H9 (cell line): ENCODE data around the gene CXCR5. TPM values are rescaled to one million over a fixed set of nuclear protein-coding genes. Genes with fewer than 3 reads are reported as not detected.
A peak's percentile ranks its signal among the peaks of the same experiment; 100 is the strongest.

Experiments
- DNase-seq: peaks from one replicate; pipeline ENCODE4 v3.0.0-alpha.2; 2017
- H2AFZ ChIP-seq: one replicate; pipeline ENCODE4 v1.6.1; 2013; ENCODE audit warnings: mild to moderate bottlenecking, low read length, control low read depth, moderate library complexity
- H2AK5ac ChIP-seq: 2 replicates; pipeline ENCODE4 v1.6.1; 2013; ENCODE audit warnings: low read length, control low read depth, mixed read lengths; ENCODE audit not compliant: insufficient read length
- H2BK120ac ChIP-seq: one replicate; pipeline ENCODE4 v1.6.1; 2013; ENCODE audit warnings: low read depth, mild to moderate bottlenecking, low read length, control low read depth, inconsistent platforms; ENCODE audit not compliant: poor library complexity, severe bottlenecking
- H2BK12ac ChIP-seq: 2 replicates; pipeline ENCODE4 v1.6.1; 2013; ENCODE audit warnings: low read length, control low read depth, mixed read lengths, low read depth; ENCODE audit not compliant: insufficient read length
- H2BK15ac ChIP-seq: 2 replicates; pipeline ENCODE4 v1.6.1; 2013; ENCODE audit warnings: low read depth, low read length, control low read depth
- H2BK20ac ChIP-seq: one replicate; pipeline ENCODE4 v1.6.1; 2013; ENCODE audit warnings: low read depth, mild to moderate bottlenecking, low read length, control low read depth, inconsistent platforms; ENCODE audit not compliant: poor library complexity, severe bottlenecking
- H2BK5ac ChIP-seq: 2 replicates; pipeline ENCODE4 v1.6.1; 2013; ENCODE audit warnings: low read length, control low read depth, mixed read lengths; ENCODE audit not compliant: insufficient read length
- H3K14ac ChIP-seq: 2 replicates; pipeline ENCODE4 v1.6.1; 2013; ENCODE audit warnings: low read length, control low read depth; ENCODE audit not compliant: insufficient read depth
- H3K18ac ChIP-seq: 2 replicates; pipeline ENCODE4 v1.6.1; 2013; ENCODE audit warnings: low read depth, mild to moderate bottlenecking, mixed read lengths, low read length, control low read depth; ENCODE audit not compliant: insufficient read length
- H3K23ac ChIP-seq: 2 replicates; pipeline ENCODE4 v1.6.1; 2013; ENCODE audit warnings: low read length, control low read depth, mixed read lengths, low read depth; ENCODE audit not compliant: insufficient read length
- H3K23me2 ChIP-seq: 2 replicates; pipeline ENCODE4 v1.6.1; 2013; ENCODE audit warnings: low read depth, mild to moderate bottlenecking, mixed read lengths, low read length, control low read depth; ENCODE audit not compliant: insufficient read length, poor library complexity, severe bottlenecking
- H3K27ac ChIP-seq: 2 replicates; pipeline ENCODE4 v1.5.1; 2013; ENCODE audit warnings: low read length, control low read depth, mixed read lengths, low read depth; ENCODE audit not compliant: insufficient read length
- H3K27me3 ChIP-seq: 2 replicates; pipeline ENCODE4 v1.6.1; 2013; ENCODE audit warnings: low read length, control low read depth, inconsistent platforms; ENCODE audit not compliant: insufficient read depth
- H3K4ac ChIP-seq: 2 replicates; pipeline ENCODE4 v1.6.1; 2013; ENCODE audit warnings: low read depth, mild to moderate bottlenecking, control low read depth, inconsistent platforms, low read length, moderate library complexity
- H3K4me1 ChIP-seq: 2 replicates; pipeline ENCODE4 v1.6.1; 2013; ENCODE audit warnings: low read length, control low read depth, inconsistent platforms; ENCODE audit not compliant: insufficient read depth
- H3K4me2 ChIP-seq: 2 replicates; pipeline ENCODE4 v1.6.1; 2013; ENCODE audit warnings: low read length, control low read depth, mixed read lengths; ENCODE audit not compliant: insufficient read length, insufficient read depth
- H3K56ac ChIP-seq: 2 replicates; pipeline ENCODE4 v1.6.1; 2013; ENCODE audit warnings: low read depth, mild to moderate bottlenecking, mixed read lengths, low read length, control low read depth; ENCODE audit not compliant: insufficient read length
- H3K79me1 ChIP-seq: 2 replicates; pipeline ENCODE4 v1.6.1; 2013; ENCODE audit warnings: low read depth, mild to moderate bottlenecking, moderate library complexity, low read length, control low read depth, inconsistent platforms; ENCODE audit not compliant: insufficient read depth, poor library complexity, severe bottlenecking
- H3K79me2 ChIP-seq: 2 replicates; pipeline ENCODE4 v1.6.1; 2013; ENCODE audit warnings: low read length, control low read depth, inconsistent platforms; ENCODE audit not compliant: insufficient read depth
- H3K9ac ChIP-seq: 2 replicates; pipeline ENCODE4 v1.6.1; 2013; ENCODE audit warnings: low read length, control low read depth, mixed read lengths; ENCODE audit not compliant: insufficient read length; ENCODE audit errors: extremely low read depth
- H3K9me3 ChIP-seq: one replicate; pipeline ENCODE4 v1.6.1; 2013; ENCODE audit warnings: low read depth, low read length, inconsistent platforms; ENCODE audit not compliant: control insufficient read depth
- H3T11ph ChIP-seq: one replicate; pipeline ENCODE4 v1.6.1; 2013; ENCODE audit warnings: mild to moderate bottlenecking, low read length, control low read depth, inconsistent platforms
- H4K20me1 ChIP-seq: one replicate; pipeline ENCODE4 v1.6.1; 2013; ENCODE audit not compliant: control insufficient read depth, insufficient read length, insufficient read depth
- H4K5ac ChIP-seq: 2 replicates; pipeline ENCODE4 v1.6.1; 2013; ENCODE audit warnings: low read depth, mild to moderate bottlenecking, mixed read lengths, low read length, control low read depth; ENCODE audit not compliant: insufficient read length
- H4K8ac ChIP-seq: replicated peaks from 2 replicates; pipeline ENCODE4 v1.6.1; 2013; ENCODE audit warnings: low read length, control low read depth, mixed read lengths, low read depth; ENCODE audit not compliant: insufficient read length
- H4K91ac ChIP-seq: 2 replicates; pipeline ENCODE4 v1.6.1; 2013; ENCODE audit warnings: low read depth, mild to moderate bottlenecking, moderate library complexity, mixed read lengths, low read length, control low read depth; ENCODE audit not compliant: insufficient read length
- H3K27ac Mint-ChIP-seq, 3 experiments: 2 replicates in 2 of 3; 3 replicates in 1 of 3; pipeline ENCODE4 v1.8.0; 2020 to 2021; ENCODE audit warnings: mixed read lengths in 3 of 3, mild to moderate bottlenecking in 1 of 3, moderate library complexity in 1 of 3
- H3K27me3 Mint-ChIP-seq: 2 replicates; pipeline ENCODE4 v1.8.0; 2021; ENCODE audit warnings: low read depth, mild to moderate bottlenecking, moderate library complexity, mixed read lengths
- H3K36me3 Mint-ChIP-seq, 3 experiments: 2 replicates in 2 of 3; 3 replicates in 1 of 3; pipeline ENCODE4 v1.8.0; 2020 to 2021; ENCODE audit warnings: low read depth in 3 of 3, mixed read lengths in 3 of 3; ENCODE audit not compliant: insufficient read depth in 1 of 3
- H3K4me1 Mint-ChIP-seq, 2 experiments: 2 replicates each; pipeline ENCODE4 v1.8.0; 2020; ENCODE audit warnings: mixed read lengths in 2 of 2
- H3K4me3 Mint-ChIP-seq, 2 experiments: 2 replicates in 1 of 2; 3 replicates in 1 of 2; pipeline ENCODE4 v1.8.0; 2020 to 2021; ENCODE audit warnings: mild to moderate bottlenecking in 2 of 2, mixed read lengths in 2 of 2, moderate library complexity in 1 of 2
- H3K9me3 Mint-ChIP-seq, 2 experiments: 2 replicates in 1 of 2; 3 replicates in 1 of 2; pipeline ENCODE4 v1.8.0; 2020; ENCODE audit warnings: mild to moderate bottlenecking in 2 of 2, mixed read lengths in 2 of 2, moderate library complexity in 1 of 2
- CTCF ChIP-seq: fragments of 200-600 bp; sonication (generic); conservative IDR thresholded peaks from 3 replicates; pipeline ENCODE4 v1.8.0; 2021; ENCODE audit warnings: antibody characterized with exemption, mild to moderate bottlenecking
- WGBS: extraction: QIAGEN DNeasy Blood & Tissue Kit; methylation state at CpG from one replicate; pipeline ENCODE4 v1.1.7; 2013; ENCODE audit warnings: missing lambda C conversion rate, low lambda C conversion rate, mixed read lengths; ENCODE audit not compliant: insufficient read length; ENCODE audit errors: extremely low coverage; 5-methylcytosine and 5-hydroxymethylcytosine counted together
- total RNA-seq: library from RNA; stranded (reverse); gene quantifications from 2 replicates; pipeline ENCODE4 v1.2.1, GENCODE V29; 2021

CXCR5 gene
- total RNA-seq, 1 experiment from 2014 or later, result 0.07 TPM

- no peak overlapping the region for H3K4ac ChIP-seq
- no peak overlapping the region for H3K23ac ChIP-seq
- peaks cover 5% of the 10 kb centered on the region for H3K79me1 ChIP-seq
- no peak overlapping the region for H2BK20ac ChIP-seq
- H2BK12ac ChIP-seq, result peak overlapping the region; percentile 37
- no peaks in the 10 kb centered on the region; a peak in 1 of 5 replicates for H3K9me3 Mint-ChIP-seq
- H3K27ac ChIP-seq, result no peak overlapping the region
- DNase-seq, result no peak
- H2AFZ ChIP-seq, result no peak overlapping the region
- no peak overlapping the region for H3K56ac ChIP-seq
- peaks cover 38% of the 10 kb centered on the region for H3K4me1 ChIP-seq
- peak overlapping the region; percentile 73 for H3K14ac ChIP-seq
- H4K5ac ChIP-seq, result no peak overlapping the region
- no peak overlapping the region for H4K91ac ChIP-seq
- no peak overlapping the region for H2BK120ac ChIP-seq
- H3K23me2 ChIP-seq, result peaks cover 16% of the 10 kb centered on the region
- no peak overlapping the region for H2BK5ac ChIP-seq
- H4K20me1 ChIP-seq, result no peaks in the 10 kb centered on the region
- peak overlapping the region; percentile 32 for H2AK5ac ChIP-seq
- H3K4me2 ChIP-seq, result peak overlapping the region; percentile 29
- peaks cover 21% of the 10 kb centered on the region; the same call in 1 of the 2 replicates for H3K79me2 ChIP-seq
- H3K18ac ChIP-seq, result peak overlapping the region; percentile 45
- H3K27me3 ChIP-seq, result no peaks in the 10 kb centered on the region
- peak overlapping the region; percentile 73 to 98 (median 94); a peak in 6 of 7 replicates for H3K27ac Mint-ChIP-seq
- H3K9me3 ChIP-seq, result no peaks in the 10 kb centered on the region
- peak overlapping the region; percentile 61 to 74 for H3K4me3 Mint-ChIP-seq
- no peak overlapping the region for H3T11ph ChIP-seq
- H4K8ac ChIP-seq, result no peak overlapping the region
- no peak overlapping the region for H3K9ac ChIP-seq
- WGBS, result no CpG with 5 or more reads among the region's 13 CpGs
- H3K4me1 Mint-ChIP-seq, result peaks cover 81 to 94% of the 10 kb centered on the region in 2 experiments
- H3K36me3 Mint-ChIP-seq, result peaks cover 2 to 12% (median 10%) of the 10 kb centered on the region in 3 experiments; a peak in 4 of 7 replicates
- TF ChIP-seq CTCF, result no peak
- no peak overlapping the region for H2BK15ac ChIP-seq
- H3K27me3 Mint-ChIP-seq, result no peaks in the 10 kb centered on the region
These were observed 35.1 kb downstream of the CXCR5 start for GRCh38 chr11:118918686-118919280.
